ENCODE data around the gene LRRC25. TPM values are rescaled to one million over a fixed set of nuclear protein-coding genes. Genes with fewer than 3 reads are reported as not detected.

LRRC25 gene
- 0.15 and 0.50 TPM in 2 replicates for total RNA-seq

DNA sequence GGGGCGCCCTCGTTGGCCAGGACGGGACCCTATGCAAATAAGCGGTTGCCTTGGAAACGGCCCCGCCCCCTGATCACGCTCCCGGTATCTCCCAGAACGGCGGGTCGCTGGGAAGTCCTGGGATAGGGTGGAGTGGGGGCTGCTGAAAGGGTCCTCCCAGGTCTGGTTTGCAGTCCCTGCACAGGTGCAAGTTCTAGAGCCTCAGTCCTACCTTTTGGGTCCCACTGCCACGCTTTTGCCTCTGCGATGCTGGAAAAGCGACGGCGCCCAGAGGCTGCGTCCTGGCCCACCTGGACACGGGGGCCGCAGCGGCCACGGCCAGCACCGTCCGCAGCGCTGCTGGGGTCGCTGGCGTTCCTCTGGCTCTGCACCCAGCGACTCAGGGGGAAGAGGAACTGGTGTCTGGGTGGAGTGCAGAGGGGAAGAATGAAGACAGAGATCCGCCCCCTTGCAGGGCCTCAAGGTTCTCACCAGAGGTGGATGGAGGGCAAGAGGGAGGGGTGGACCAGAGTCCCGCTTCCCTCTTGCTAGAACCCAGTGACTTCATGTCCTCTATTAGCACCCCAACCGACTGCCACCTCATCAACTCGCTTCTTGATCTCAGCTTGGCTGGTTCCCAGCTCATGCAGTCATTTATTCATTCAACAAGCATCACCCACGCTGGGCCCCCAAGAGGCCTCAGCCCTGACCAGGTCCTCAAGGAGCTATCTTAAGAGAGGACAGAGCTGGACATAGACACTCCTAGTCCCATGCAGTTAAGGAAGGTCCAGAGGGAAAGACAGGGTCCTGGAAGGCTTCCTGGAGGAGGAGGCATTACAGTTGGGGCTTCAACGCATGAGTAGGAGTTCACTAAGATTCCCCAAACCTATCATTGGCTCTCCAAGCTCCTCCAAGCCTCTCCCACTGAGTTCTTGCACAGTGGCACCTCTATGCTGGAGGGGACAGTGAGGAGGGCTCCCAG, at the start of gene LRRC25:
Gene LRRC25, minus strand, starts transcription at position 381 of the 961 bp plus-strand sequence. CDS start 659 bp downstream, outside the sequence.

DNA sequence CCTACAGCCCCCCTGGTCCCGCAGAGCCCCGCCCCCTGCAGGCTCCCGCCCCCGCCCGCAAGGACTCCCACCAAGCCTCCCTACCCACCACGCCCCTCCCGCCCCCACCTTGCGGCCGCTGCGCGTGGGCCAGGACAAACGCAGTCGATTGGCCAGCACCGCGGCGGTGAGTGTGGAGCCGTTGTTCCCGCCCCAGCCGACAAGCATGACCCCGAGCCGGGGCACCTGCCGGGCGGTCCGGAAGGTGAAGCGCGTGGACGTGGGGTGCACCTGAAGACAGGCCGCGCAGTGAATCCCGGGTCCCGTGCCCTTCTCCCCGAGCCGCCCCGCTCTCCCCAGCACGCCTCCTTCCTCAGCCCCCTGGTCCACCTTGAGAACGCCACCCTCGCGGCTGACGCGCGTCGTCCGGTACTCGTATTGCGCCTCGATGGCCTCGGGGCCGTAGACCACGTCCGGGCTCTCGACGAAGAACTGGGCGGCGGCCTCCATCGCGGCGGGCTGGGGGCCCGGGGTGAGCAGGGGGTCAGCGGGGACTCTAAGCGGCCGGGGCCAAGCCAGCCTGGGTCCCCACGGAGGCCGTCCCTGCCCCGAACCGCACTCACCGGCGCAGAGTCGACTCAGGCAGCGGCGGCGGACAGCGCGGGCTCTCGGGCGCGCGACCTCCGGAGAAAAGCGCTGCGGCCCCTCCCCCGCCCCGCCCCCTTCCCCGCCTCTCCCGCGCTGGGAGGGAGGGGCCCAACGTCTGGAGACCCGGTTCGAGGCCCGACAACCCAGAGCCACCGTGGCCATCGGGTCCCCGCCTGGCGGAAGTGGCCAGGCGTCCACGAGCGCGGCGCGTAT, 40.3 kb upstream of the LRRC25 start, which contains the start of gene ISYNA1:
Gene ISYNA1, minus strand, starts transcription at position 643 of the 840 bp plus-strand sequence. Its CDS starts 154 bp downstream, at position 489.

DNA sequence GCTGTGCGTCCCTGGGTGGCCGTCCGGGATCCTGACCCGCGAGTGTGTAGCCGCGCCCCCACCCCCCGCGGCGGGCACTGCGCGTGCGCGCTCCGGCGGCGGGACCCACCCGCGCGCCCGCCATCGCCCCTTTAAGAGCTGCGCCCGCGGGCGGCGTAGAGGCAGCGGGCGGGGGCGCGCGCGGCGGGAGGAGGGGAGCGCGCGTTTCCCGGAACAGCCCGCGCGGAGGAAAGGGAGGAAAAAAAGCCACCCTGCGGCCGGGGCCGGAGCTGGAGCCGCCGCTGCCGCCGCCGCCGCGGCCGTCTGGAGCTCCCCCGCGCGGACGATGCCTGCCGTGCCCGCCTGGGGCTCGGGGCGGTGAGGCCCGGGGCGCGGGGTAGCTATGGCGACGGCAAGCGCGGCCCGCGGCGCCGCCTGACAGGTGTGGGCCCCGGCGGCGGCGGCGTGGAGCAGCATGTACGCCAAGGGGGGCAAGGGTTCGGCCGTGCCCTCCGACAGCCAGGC, 21.8 kb upstream of the LRRC25 start, which contains the start of gene SSBP4:
Gene SSBP4, plus strand, starts transcription at position 204 of the 504 bp plus-strand sequence. Its CDS starts 251 bp downstream, at position 455.

DNA sequence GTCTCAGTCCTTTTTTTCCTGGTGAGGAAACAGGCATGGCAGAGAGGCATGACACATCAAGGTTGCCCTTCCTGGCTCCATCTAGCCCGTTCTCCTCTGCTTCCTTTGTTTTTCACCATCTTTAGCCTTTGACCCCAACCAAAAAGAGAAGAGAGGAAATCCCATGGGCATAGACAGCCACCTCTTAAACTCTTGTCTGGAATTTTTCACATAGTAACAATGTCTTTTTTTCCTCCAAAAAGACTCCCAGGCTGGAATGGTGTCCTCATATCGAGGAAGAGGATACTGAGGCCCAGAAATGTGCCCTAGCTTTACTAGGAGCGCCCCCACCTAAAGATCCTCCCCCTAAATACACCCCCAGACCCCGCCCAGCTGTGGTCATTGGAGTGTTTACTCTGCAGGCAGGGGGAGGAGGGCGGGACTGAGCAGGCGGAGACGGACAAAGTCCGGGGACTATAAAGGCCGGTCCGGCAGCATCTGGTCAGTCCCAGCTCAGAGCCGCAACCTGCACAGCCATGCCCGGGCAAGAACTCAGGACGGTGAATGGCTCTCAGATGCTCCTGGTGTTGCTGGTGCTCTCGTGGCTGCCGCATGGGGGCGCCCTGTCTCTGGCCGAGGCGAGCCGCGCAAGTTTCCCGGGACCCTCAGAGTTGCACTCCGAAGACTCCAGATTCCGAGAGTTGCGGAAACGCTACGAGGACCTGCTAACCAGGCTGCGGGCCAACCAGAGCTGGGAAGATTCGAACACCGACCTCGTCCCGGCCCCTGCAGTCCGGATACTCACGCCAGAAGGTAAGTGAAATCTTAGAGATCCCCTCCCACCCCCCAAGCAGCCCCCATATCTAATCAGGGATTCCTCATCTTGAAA, 11.5 kb downstream of the LRRC25 start, which contains the start of gene GDF15:
Gene GDF15, plus strand, starts transcription at position 484 of the 868 bp plus-strand sequence. Its CDS starts 32 bp downstream, at position 516.

Other genes starting within 250 kb of the LRRC25 start
- 21.5 and 50.6 TPM in 2 replicates for gene PIK3R2, start 244.5 kb downstream of the LRRC25 start, total RNA-seq
- gene IFI30, start 223.8 kb downstream of the LRRC25 start, total RNA-seq, result 17.2 and 23.0 TPM in 2 replicates
- 6.7 and 9.3 TPM in 2 replicates for gene MPV17L2, start 204.4 kb downstream of the LRRC25 start, total RNA-seq
- gene RAB3A, start 193.6 kb downstream of the LRRC25 start, total RNA-seq, result 2.0 and 5.5 TPM in 2 replicates
- 0.87 and 6.0 TPM in 2 replicates for gene PDE4C, start 171.2 kb downstream of the LRRC25 start, total RNA-seq
- 1.8 and 1.9 TPM in 2 replicates for gene IQCN, start 123.2 kb downstream of the LRRC25 start, total RNA-seq
- gene JUND, start 116.0 kb downstream of the LRRC25 start, total RNA-seq, result 156 and 224 TPM in 2 replicates
- 131 and 245 TPM in 2 replicates for gene LSM4, start 74.5 kb downstream of the LRRC25 start, total RNA-seq
- gene PGPEP1, start 57.0 kb downstream of the LRRC25 start, total RNA-seq, result 39.9 and 82.7 TPM in 2 replicates
- 37.7 and 138 TPM in 2 replicates for gene GDF15, start 11.5 kb downstream of the LRRC25 start, total RNA-seq
- 69.7 and 112 TPM in 2 replicates for gene SSBP4, start 21.8 kb upstream of the LRRC25 start, total RNA-seq
- 8.1 and 26.5 TPM in 2 replicates for gene ISYNA1, start 40.5 kb upstream of the LRRC25 start, total RNA-seq
- 12.9 and 18.7 TPM in 2 replicates for gene ELL, start 124.4 kb upstream of the LRRC25 start, total RNA-seq
- 282 and 430 TPM in 2 replicates for gene FKBP8, start 146.0 kb upstream of the LRRC25 start, total RNA-seq
- gene KXD1, start 160.2 kb upstream of the LRRC25 start, total RNA-seq, result 93.1 and 122 TPM in 2 replicates
- gene UBA52, start 174.2 kb upstream of the LRRC25 start, total RNA-seq, result 690 and 1,149 TPM in 2 replicates
- gene REX1BD, start 191.2 kb upstream of the LRRC25 start, total RNA-seq, result 49.8 and 63.1 TPM in 2 replicates
- gene CRLF1, start 209.2 kb upstream of the LRRC25 start, total RNA-seq, result 9.5 and 28.8 TPM in 2 replicates
- 0.29 and 4.6 TPM in 2 replicates for gene TMEM59L, start 215.2 kb upstream of the LRRC25 start, total RNA-seq
- 8.3 and 16.7 TPM in 2 replicates for gene KLHL26, start 239.4 kb upstream of the LRRC25 start, total RNA-seq